HCEC 1CT (cell line): ENCODE results near the gene JOSD1.

ENCODE experiments used
- DNase-seq: peaks from one replicate; pipeline ENCODE4 v3.0.0-alpha.2; 2017

The JOSD1 gene

DNA sequence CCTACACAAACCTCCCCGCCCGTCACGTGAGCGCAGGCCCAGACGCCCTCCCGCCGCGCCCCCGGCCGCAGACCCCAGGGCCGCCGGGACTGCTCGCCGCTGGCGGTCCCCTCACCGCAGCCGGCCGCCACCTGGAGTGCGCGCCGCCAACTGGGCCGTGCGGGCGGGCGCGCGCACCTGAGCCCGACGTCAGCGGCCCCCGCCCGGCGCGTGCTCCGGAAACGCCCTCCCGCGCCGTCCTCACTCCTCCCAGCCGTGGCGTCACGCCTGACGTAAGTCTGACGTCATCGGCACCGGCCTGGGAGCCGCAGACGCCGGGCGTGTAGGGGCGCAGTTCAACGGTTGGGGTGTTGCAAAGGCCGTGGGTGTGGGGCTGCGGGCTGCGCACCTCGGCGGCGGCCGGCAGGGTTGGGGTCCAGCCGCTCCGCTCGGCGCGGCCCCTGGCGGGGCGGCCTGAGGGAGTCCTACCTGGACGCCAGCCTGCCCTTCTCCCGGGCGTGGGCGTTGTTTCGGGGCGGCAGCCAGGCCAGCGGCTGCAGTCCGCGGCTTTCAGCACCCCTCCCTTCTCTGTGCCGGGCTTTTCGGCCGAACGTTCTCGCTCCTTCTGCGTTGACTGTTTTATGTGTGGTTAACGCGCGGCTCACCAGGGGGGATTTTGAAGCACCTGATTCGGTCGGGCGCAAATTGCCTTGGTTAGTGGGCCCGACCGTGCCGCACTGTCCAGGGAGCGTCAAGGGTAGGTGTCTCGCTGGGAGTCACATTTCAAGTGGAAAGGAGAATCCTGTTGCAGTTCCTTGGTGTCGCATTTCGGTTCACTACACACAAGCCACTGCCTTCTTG lies at the start of gene JOSD1:
Gene JOSD1, minus strand, starts transcription at position 155 of the 840 bp plus-strand sequence. CDS start 956 bp downstream, outside the sequence.
- peak; percentile 89 for DNase-seq

GRCh38 chr22:38750104-38750503 lies 49.4 kb upstream of the JOSD1 start:
- no peak for DNase-seq

- no peak for DNase-seq
Observed at GRCh38 chr22:38748487-38749136, 47.9 kb upstream of the JOSD1 start.

- DNase-seq = no peak
Observed at GRCh38 chr22:38745676-38746460, 45.1 kb upstream of the JOSD1 start.

DNA sequence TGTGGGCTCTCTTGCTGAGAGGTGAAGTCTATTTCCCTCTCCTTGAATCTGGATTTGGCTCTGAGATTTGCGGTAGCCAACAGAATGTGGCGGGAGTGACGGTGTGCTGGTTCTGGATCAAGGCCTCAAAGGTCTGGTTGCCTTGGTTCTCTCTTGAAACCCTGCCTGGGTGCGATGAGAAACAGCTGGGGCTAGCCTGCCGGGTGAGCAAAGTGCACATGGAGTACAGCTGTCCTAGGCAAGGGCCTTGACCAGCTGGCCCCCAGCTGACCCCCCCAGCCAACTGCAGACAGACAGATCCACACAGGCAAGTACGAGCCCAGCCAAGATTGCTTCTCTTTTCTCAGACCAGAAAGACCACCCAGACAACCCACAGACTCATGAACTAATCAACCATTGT lies 44.2 kb upstream of the JOSD1 start:
- no peak for DNase-seq

GRCh38 chr22:38742176-38742942 lies 41.6 kb upstream of the JOSD1 start:
- no peak for DNase-seq

DNA sequence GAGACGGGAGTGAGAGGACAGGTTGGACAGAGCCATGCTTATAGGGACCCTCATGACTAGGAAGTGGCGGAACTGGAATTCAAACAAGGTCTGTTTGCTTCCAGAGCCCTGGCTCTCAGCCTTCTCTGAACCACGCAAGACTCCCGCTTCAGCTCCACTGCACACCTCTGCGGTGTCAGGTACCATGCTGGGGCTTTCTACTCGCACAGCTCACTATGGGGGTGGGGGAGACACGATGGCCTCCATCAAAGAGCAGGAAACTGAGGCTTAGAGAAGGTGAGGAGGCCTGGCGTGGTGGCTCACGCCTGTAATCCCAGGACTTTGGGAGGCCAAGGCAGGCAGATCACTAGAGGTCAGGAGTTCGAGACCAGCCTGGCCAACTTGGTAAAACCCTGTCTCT lies 40.8 kb upstream of the JOSD1 start:
- DNase-seq = no peak

GRCh38 chr22:38741166-38741565 lies 40.4 kb upstream of the JOSD1 start:
- no peak for DNase-seq

- no peak for DNase-seq
Observed at GRCh38 chr22:38740754-38741153, 40.0 kb upstream of the JOSD1 start.

DNA sequence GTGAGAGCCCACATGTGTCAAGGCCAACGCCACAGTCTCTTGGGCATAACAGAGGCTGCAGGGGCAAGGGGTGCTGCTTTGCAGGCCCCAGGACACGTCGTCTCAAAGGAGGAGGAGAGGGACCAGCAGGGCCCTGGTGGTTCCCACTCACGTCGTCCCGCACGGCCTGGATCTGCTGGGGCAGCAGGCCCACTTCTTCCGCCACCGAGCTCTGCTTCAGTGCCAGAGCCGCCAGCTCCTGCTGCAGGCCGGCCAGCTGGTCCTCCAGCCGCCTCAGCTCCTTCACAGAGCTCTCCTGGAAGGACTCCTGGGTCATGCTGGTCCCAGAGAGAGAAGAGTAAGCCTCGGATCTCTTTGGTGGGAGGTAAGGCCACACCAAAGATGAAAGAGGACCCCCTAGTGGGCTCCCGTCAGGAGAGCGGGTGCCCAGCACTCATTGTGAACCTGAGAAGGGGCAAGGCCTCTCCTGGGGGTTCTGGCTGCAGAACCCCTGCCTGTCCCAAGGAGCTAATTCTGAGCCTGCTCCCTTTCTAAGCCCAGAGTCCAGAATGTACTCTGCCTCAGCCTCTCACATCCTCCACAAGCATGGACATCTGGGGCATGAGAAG lies 39.5 kb upstream of the JOSD1 start:
- DNase-seq = no peak

DNA sequence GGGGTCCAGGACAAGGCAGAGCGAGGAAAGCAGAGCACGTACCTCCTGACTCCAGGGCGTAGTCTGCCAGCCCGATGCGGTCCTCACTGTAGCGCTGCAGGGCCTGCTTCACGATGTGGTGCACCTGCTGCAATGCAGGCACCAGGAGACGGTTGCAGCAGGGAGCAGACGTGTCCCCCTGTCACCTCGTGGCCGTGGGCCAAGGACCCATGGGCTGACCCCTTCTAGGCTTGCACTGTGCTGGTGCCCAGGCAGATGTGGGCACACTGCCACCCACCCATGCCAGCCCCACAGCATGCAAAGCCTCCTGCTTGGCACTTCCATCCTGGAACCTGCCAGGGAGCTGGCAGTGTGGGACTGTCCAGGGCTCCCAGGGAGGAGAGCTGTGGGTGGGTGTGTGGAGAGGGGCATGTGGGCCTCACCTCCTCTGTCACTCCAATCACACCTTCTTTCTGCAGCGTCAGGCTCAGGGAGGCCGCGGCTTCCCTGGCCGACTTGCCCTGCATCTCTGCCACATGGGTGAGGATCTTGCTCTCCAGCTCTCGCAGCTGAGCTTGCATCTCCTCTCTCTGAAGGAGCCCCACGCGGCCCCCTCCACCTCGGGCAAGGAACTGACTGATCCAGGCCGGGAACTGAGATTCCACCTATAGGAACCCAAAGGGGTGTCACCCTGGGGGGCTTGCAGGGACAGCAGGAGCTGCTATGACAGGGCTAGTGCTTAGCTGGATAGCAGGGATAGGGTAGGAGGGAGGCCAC lies 38.7 kb upstream of the JOSD1 start:
- no peak for DNase-seq

GRCh38 chr22:38738475-38739070 lies 37.8 kb upstream of the JOSD1 start:
- DNase-seq = no peak

DNA sequence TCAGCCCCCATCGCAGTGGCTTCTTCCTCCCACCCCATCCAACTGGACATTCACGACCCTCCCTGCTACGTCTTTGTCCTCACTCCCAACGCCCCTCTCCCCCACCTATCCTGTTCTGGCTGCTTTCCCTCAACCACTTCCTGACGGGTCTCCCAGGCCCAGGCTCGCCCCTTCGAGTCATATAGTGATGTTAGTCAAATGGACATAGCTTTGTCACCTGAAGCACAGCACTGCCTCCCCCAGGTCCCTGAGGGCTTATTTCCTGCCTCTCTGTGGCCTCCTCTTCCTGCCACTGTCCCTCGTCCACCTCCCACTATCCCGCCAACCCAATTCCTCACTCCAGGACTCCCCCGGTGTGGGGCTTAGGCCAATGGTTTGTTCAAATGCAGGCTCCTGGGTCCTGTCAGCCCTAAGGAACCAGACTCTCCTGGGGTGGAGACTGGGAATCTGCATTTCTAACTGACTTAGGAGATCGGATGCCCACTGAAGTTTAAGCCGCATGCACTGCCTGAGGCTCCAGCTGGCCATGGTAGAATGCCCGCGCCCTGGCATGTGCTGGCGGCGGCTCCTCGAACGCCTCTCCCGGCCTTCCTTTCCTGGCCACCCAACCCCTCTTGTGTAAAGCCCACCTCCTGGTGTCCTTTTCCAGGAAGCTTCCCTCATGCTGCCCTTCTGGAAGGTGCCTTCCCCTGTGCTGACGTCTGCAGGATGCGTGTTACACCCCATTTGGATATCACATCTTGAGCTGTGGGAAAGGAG lies 36.7 kb upstream of the JOSD1 start:
- no peak for DNase-seq

- no peak for DNase-seq
Observed at GRCh38 chr22:38736257-38736570, 35.5 kb upstream of the JOSD1 start.

- DNase-seq = no peak
Observed at GRCh38 chr22:38735465-38736256, 34.9 kb upstream of the JOSD1 start.

DNA sequence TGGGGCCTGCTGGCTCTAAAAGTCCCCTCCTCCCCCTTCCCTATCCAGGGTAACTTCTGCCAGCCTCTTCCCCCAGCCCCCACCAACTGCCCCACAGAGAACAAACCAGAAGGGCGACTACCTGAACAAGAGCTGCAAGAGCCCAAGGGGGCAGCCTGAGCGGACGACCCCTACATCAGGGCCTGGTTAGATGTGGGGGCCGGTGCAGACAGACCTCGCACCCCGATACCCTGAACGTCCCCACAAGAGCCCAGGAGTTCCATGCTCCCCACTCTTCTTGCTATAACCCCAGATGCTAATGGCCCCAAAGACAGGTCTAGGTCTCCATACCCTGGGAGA lies 34.4 kb upstream of the JOSD1 start:
- no peak for DNase-seq

GRCh38 chr22:38734421-38735100 lies 33.8 kb upstream of the JOSD1 start:
- no peak for DNase-seq

DNA sequence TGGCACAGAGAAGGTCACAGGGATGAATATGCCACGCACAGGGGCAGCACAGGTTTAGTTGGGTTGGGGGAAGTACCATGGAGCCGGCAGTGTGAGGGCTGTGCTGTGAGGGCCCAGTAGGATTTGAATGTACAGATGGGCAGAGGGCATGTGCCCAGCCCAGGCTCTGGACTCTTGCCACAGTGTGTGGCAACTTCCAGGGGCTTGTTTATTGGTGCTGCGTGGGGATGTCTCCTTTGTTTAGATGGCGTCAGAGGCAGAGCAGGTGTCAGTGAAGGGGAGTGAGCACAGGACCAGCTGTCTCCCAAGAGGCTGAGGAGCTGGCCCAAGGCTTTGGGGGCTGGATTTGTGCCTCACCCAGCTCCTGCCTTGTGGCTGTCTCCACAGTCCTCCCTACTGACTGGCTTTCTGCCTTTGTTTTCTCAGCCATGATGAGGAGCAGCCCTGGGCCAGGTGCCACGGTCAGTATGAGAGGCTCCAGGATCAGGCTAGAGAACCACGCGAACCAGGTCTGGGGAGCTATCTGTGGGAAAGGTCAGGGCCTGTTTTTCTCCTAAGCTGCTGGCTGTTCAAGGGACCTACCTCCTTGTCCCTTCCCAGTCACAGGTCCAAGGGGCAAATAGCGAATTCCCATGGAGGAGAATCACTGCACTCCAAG lies 33.1 kb upstream of the JOSD1 start:
- DNase-seq = no peak

GRCh38 chr22:38733329-38733723 lies 32.6 kb upstream of the JOSD1 start:
- DNase-seq = no peak
